Measurements from ENCODE around the gene VPS35. TPM values are rescaled to one million over a fixed set of nuclear protein-coding genes. Genes with fewer than 3 reads are reported as not detected.
A peak's percentile ranks its signal among the peaks of the same experiment; 100 is the strongest.

Gene VPS35
- total RNA-seq, 2 experiments from 2014 or later: 103 to 106 TPM

GRCh38 chr16:46719528-46719927 lies 30.6 kb upstream of the VPS35 start:
- Mint-ChIP-seq H3K9me3 (peaks cover 2% of the 10 kb centered on the region), H3K4me1 (no peaks in the 10 kb centered on the region), H3K27me3 (no peaks in the 10 kb centered on the region), H3K36me3 (no peaks in the 10 kb centered on the region), H3K27ac (no peak overlapping the region), H3K4me3 (no peak overlapping the region)
- DNase-seq: no peak

- peaks cover 2% of the 10 kb centered on the region for H3K9me3 Mint-ChIP-seq
- DNase-seq: no peak
- H3K27me3 Mint-ChIP-seq: no peaks in the 10 kb centered on the region
- H3K4me3 Mint-ChIP-seq: no peak overlapping the region
- H3K36me3 Mint-ChIP-seq: no peaks in the 10 kb centered on the region
- H3K4me1 Mint-ChIP-seq: no peaks in the 10 kb centered on the region
- H3K27ac Mint-ChIP-seq: no peak overlapping the region
Measured at GRCh38 chr16:46718214-46718613, 29.2 kb upstream of the VPS35 start.

- Mint-ChIP-seq H3K27me3 (no peaks in the 10 kb centered on the region), H3K4me1 (no peaks in the 10 kb centered on the region), H3K36me3 (no peaks in the 10 kb centered on the region), H3K27ac (no peak overlapping the region), H3K9me3 (no peaks in the 10 kb centered on the region), H3K4me3 (no peak overlapping the region)
- DNase-seq: no peak
Measured at GRCh38 chr16:46717692-46718091, 28.7 kb upstream of the VPS35 start.

- no peaks in the 10 kb centered on the region for H3K4me1 Mint-ChIP-seq
- no peaks in the 10 kb centered on the region for H3K9me3 Mint-ChIP-seq
Measured at GRCh38 chr16:46715769-46716305, 26.9 kb upstream of the VPS35 start.

GRCh38 chr16:46714797-46715591 lies 26.0 kb upstream of the VPS35 start:
- no peaks in the 10 kb centered on the region for H3K36me3 Mint-ChIP-seq
- H3K4me1 Mint-ChIP-seq: no peaks in the 10 kb centered on the region
- H3K27me3 Mint-ChIP-seq: no peaks in the 10 kb centered on the region
- no peak for DNase-seq
- H3K9me3 Mint-ChIP-seq: no peaks in the 10 kb centered on the region
- no peak overlapping the region for H3K27ac Mint-ChIP-seq
- no peak overlapping the region for H3K4me3 Mint-ChIP-seq

More at GRCh38 chr16:46715769-46716305, 26.9 kb upstream of the VPS35 start:
- H3K4me3 Mint-ChIP-seq: no peak overlapping the region
- H3K27ac Mint-ChIP-seq: no peak overlapping the region
- no peaks in the 10 kb centered on the region for H3K27me3 Mint-ChIP-seq
- DNase-seq: no peak
- H3K36me3 Mint-ChIP-seq: no peaks in the 10 kb centered on the region

GRCh38 chr16:46713634-46714033 lies 24.7 kb upstream of the VPS35 start:
- Mint-ChIP-seq H3K4me3 (no peak overlapping the region), H3K27me3 (no peaks in the 10 kb centered on the region), H3K27ac (no peak overlapping the region), H3K9me3 (no peaks in the 10 kb centered on the region), H3K4me1 (no peaks in the 10 kb centered on the region), H3K36me3 (no peaks in the 10 kb centered on the region)
- DNase-seq: no peak

GRCh38 chr16:46712911-46713310 lies 23.9 kb upstream of the VPS35 start:
- H3K9me3 Mint-ChIP-seq: no peaks in the 10 kb centered on the region
- H3K27me3 Mint-ChIP-seq: no peaks in the 10 kb centered on the region
- no peak for DNase-seq
- H3K36me3 Mint-ChIP-seq: no peaks in the 10 kb centered on the region
- no peaks in the 10 kb centered on the region for H3K4me1 Mint-ChIP-seq
- H3K4me3 Mint-ChIP-seq: no peak overlapping the region
- no peak overlapping the region for H3K27ac Mint-ChIP-seq

GRCh38 chr16:46711106-46712058 lies 22.4 kb upstream of the VPS35 start:
- no peaks in the 10 kb centered on the region for H3K4me1 Mint-ChIP-seq

GRCh38 chr16:46709469-46710005 lies 20.6 kb upstream of the VPS35 start:
- Mint-ChIP-seq H3K4me3 (no peak overlapping the region), H3K9me3 (no peaks in the 10 kb centered on the region), H3K27me3 (no peaks in the 10 kb centered on the region), H3K4me1 (no peaks in the 10 kb centered on the region), H3K36me3 (no peaks in the 10 kb centered on the region), H3K27ac (no peak overlapping the region)
- no peak for DNase-seq

More at GRCh38 chr16:46711106-46712058, 22.4 kb upstream of the VPS35 start:
- H3K9me3 Mint-ChIP-seq: no peaks in the 10 kb centered on the region
- no peak overlapping the region for H3K4me3 Mint-ChIP-seq
- H3K27ac Mint-ChIP-seq: peak overlapping the region; percentile 35
- H3K27me3 Mint-ChIP-seq: no peaks in the 10 kb centered on the region
- no peak for DNase-seq
- no peaks in the 10 kb centered on the region for H3K36me3 Mint-ChIP-seq

- Mint-ChIP-seq H3K27me3 (no peaks in the 10 kb centered on the region), H3K36me3 (peaks cover 8% of the 10 kb centered on the region), H3K4me3 (no peak overlapping the region)
Measured at GRCh38 chr16:46706642-46707041, 17.7 kb upstream of the VPS35 start.

GRCh38 chr16:46702030-46702429 lies 13.1 kb upstream of the VPS35 start:
- H3K4me1 Mint-ChIP-seq: no peaks in the 10 kb centered on the region
- H3K36me3 Mint-ChIP-seq: peaks cover 21% of the 10 kb centered on the region
- no peak overlapping the region for H3K27ac Mint-ChIP-seq
- H3K9me3 Mint-ChIP-seq: no peaks in the 10 kb centered on the region
- H3K4me3 Mint-ChIP-seq: no peak overlapping the region
- DNase-seq: no peak
- H3K27me3 Mint-ChIP-seq: no peaks in the 10 kb centered on the region

More at GRCh38 chr16:46706642-46707041, 17.7 kb upstream of the VPS35 start:
- H3K27ac Mint-ChIP-seq: no peak overlapping the region
- DNase-seq: no peak
- H3K4me1 Mint-ChIP-seq: no peaks in the 10 kb centered on the region
- no peaks in the 10 kb centered on the region for H3K9me3 Mint-ChIP-seq

GRCh38 chr16:46701615-46702014 lies 12.6 kb upstream of the VPS35 start:
- H3K27ac Mint-ChIP-seq: no peak overlapping the region

GRCh38 chr16:46700048-46700447 lies 11.1 kb upstream of the VPS35 start:
- H3K4me1 Mint-ChIP-seq: no peaks in the 10 kb centered on the region

More at GRCh38 chr16:46701615-46702014, 12.6 kb upstream of the VPS35 start:
- H3K27me3 Mint-ChIP-seq: no peaks in the 10 kb centered on the region
- no peaks in the 10 kb centered on the region for H3K4me1 Mint-ChIP-seq
- peaks cover 23% of the 10 kb centered on the region for H3K36me3 Mint-ChIP-seq
- H3K9me3 Mint-ChIP-seq: no peaks in the 10 kb centered on the region
- no peak for DNase-seq
- H3K4me3 Mint-ChIP-seq: no peak overlapping the region

GRCh38 chr16:46696957-46697356 lies 8.0 kb upstream of the VPS35 start:
- no peak for DNase-seq
- peaks cover 4% of the 10 kb centered on the region for H3K4me1 Mint-ChIP-seq
- peaks cover 38% of the 10 kb centered on the region for H3K36me3 Mint-ChIP-seq
- no peaks in the 10 kb centered on the region for H3K9me3 Mint-ChIP-seq
- no peaks in the 10 kb centered on the region for H3K27me3 Mint-ChIP-seq
- no peak overlapping the region for H3K27ac Mint-ChIP-seq
- no peak overlapping the region for H3K4me3 Mint-ChIP-seq

More at GRCh38 chr16:46700048-46700447, 11.1 kb upstream of the VPS35 start:
- Mint-ChIP-seq H3K4me3 (no peak overlapping the region), H3K36me3 (peaks cover 35% of the 10 kb centered on the region), H3K27ac (no peak overlapping the region), H3K9me3 (no peaks in the 10 kb centered on the region), H3K27me3 (no peaks in the 10 kb centered on the region)
- no peak for DNase-seq

GRCh38 chr16:46695937-46696336 lies 7.0 kb upstream of the VPS35 start:
- H3K27me3 Mint-ChIP-seq: no peaks in the 10 kb centered on the region
- H3K4me1 Mint-ChIP-seq: peaks cover 12% of the 10 kb centered on the region
- no peak overlapping the region for H3K4me3 Mint-ChIP-seq
- H3K36me3 Mint-ChIP-seq: peaks cover 45% of the 10 kb centered on the region
- H3K9me3 Mint-ChIP-seq: no peaks in the 10 kb centered on the region
- no peak for DNase-seq
- H3K27ac Mint-ChIP-seq: no peak overlapping the region

Data from activated naive CD8-positive, alpha-beta T cell treated with anti-CD3 and anti-CD28 coated beads for 36 hours (primary cell).